SU-DHL-6 (cell line): ENCODE data around the gene TNNI2.

ENCODE experiments used
- CTCF ChIP-seq: fragments of 200-600 bp; sonication (generic); IDR thresholded peaks from one replicate; pipeline ENCODE4 v1.5.1; 2017; ENCODE audit warnings: antibody characterized with exemption, mild to moderate bottlenecking, low read length, moderate library complexity; ENCODE audit not compliant: insufficient read depth, poor library complexity, severe bottlenecking
- EZH2phosphoT487 ChIP-seq: fragments of 200-600 bp; sonication (generic), shearing (Covaris generic); conservative IDR thresholded peaks from 2 replicates; pipeline ENCODE4 v1.6.1; 2018; ENCODE audit warnings: mild to moderate bottlenecking, antibody characterized with exemption, low read length, moderate library complexity, mixed read lengths

GRCh38 chr11:1815311-1815710, 23.5 kb upstream of the TNNI2 start:
- TF ChIP-seq CTCF, result no peak
- TF ChIP-seq EZH2phosphoT487, result no peak
